Activated CD8-positive, alpha-beta memory T cell treated with anti-CD3 and anti-CD28 coated beads, Interleukin-2, amount 10 ng/mL, durations not matched to agents 7 days and 5 days (primary cell): ENCODE measurements around the gene LEMD1. TPM values are rescaled to one million over a fixed set of nuclear protein-coding genes. Genes with fewer than 3 reads are reported as not detected.

Source experiments
- ATAC-seq: fragments of 150-1000 bp; cut with Tn5 transposase; one replicate; pipeline ENCODE4 v1.10.0; 2021; ENCODE audit warnings: moderate library complexity
- CTCF ChIA-PET: fragments of 350-600 bp; sonication (Branson Sonifier 250); formaldehyde crosslinking; loops from one replicate; lab custom pipeline; 2021; ENCODE audit warnings: antibody characterized with exemption; lab: Charles Lee
- DNase-seq: peaks from one replicate; pipeline ENCODE4 v3.0.0-alpha.2; 2020
- H3K27ac Mint-ChIP-seq: one replicate; pipeline ENCODE4 v1.8.0; 2021; ENCODE audit warnings: mild to moderate bottlenecking, mixed read lengths
- H3K27me3 Mint-ChIP-seq: one replicate; pipeline ENCODE4 v1.8.0; 2021; ENCODE audit warnings: mixed read lengths
- H3K36me3 Mint-ChIP-seq: one replicate; pipeline ENCODE4 v1.8.0; 2021; ENCODE audit warnings: mild to moderate bottlenecking, mixed read lengths
- H3K4me1 Mint-ChIP-seq: one replicate; pipeline ENCODE4 v1.8.0; 2021; ENCODE audit warnings: mixed read lengths
- H3K4me3 Mint-ChIP-seq: one replicate; pipeline ENCODE4 v1.8.0; 2021; ENCODE audit warnings: mild to moderate bottlenecking, moderate library complexity, mixed read lengths
- H3K9me3 Mint-ChIP-seq: one replicate; pipeline ENCODE4 v1.8.0; 2022; ENCODE audit warnings: low read depth, mixed read lengths
- total RNA-seq, 2 experiments: library from RNA; stranded (reverse); gene quantifications; one replicate each; pipeline ENCODE4 v1.2.3, GENCODE V29; 2021

LEMD1 gene
- total RNA-seq, 2 experiments from 2014 or later: 0.54 to 1.8 TPM

GRCh38 chr1:205377355-205377754 lies 44.5 kb downstream of the LEMD1 start:
- DNase-seq (no peak), ATAC-seq (no peak)
- Mint-ChIP-seq H3K4me1 (peaks cover 5% of the 10 kb centered on the region), H3K9me3 (no peaks in the 10 kb centered on the region), H3K27me3 (peaks cover 50% of the 10 kb centered on the region), H3K27ac (no peak overlapping the region), H3K4me3 (no peak overlapping the region), H3K36me3 (no peaks in the 10 kb centered on the region)
- CTCF ChIA-PET: interaction anchor here (1.2 kb wide), 1 partner anchor 20 kb away, joined by 3 read pairs; no protein-coding TSS in a partner anchor

GRCh38 chr1:205376739-205377138 lies 45.1 kb downstream of the LEMD1 start:
- no peaks in the 10 kb centered on the region for H3K9me3 Mint-ChIP-seq
- CTCF ChIA-PET: interaction anchor here (1.2 to 1.4 kb wide), 4 partner anchors 20 to 54 kb away, joined by 3 to 6 read pairs (median 3); no protein-coding TSS in a partner anchor
- peaks cover 5% of the 10 kb centered on the region for H3K4me1 Mint-ChIP-seq
- DNase-seq (no peak), ATAC-seq (no peak)
- H3K36me3 Mint-ChIP-seq: no peaks in the 10 kb centered on the region
- H3K4me3 Mint-ChIP-seq: no peak overlapping the region
- peaks cover 54% of the 10 kb centered on the region for H3K27me3 Mint-ChIP-seq
- no peak overlapping the region for H3K27ac Mint-ChIP-seq

GRCh38 chr1:205375835-205376545 lies 45.9 kb downstream of the LEMD1 start:
- Mint-ChIP-seq H3K4me3 (no peak overlapping the region), H3K9me3 (no peaks in the 10 kb centered on the region), H3K27ac (no peak overlapping the region), H3K4me1 (peaks cover 5% of the 10 kb centered on the region), H3K27me3 (peaks cover 53% of the 10 kb centered on the region), H3K36me3 (no peaks in the 10 kb centered on the region)
- DNase-seq (no peak), ATAC-seq (no peak)
- CTCF ChIA-PET: interaction anchor here (1.3 to 1.4 kb wide), 3 partner anchors 20 to 55 kb away, joined by 3 to 6 read pairs (median 3); no protein-coding TSS in a partner anchor

- H3K4me1 Mint-ChIP-seq: peaks cover 5% of the 10 kb centered on the region
- H3K27me3 Mint-ChIP-seq: peaks cover 50% of the 10 kb centered on the region
- no peak for ATAC-seq
- no peaks in the 10 kb centered on the region for H3K9me3 Mint-ChIP-seq
- DNase-seq: no peak
- H3K27ac Mint-ChIP-seq: no peak overlapping the region
- CTCF ChIA-PET: interaction anchor here (0.6 to 1.9 kb wide), 3 partner anchors 111 to 338 kb away, joined by 3 to 5 read pairs (median 3); no protein-coding TSS in a partner anchor
- no peaks in the 10 kb centered on the region for H3K36me3 Mint-ChIP-seq
- H3K4me3 Mint-ChIP-seq: no peak overlapping the region
Observed at GRCh38 chr1:205374210-205375078, 47.4 kb downstream of the LEMD1 start.

- CTCF ChIA-PET: interaction anchor here (1.9 kb wide), 1 partner anchor 112 kb away, joined by 5 read pairs; no protein-coding TSS in a partner anchor
- no peak for ATAC-seq
- H3K27me3 Mint-ChIP-seq: peaks cover 46% of the 10 kb centered on the region
- no peaks in the 10 kb centered on the region for H3K9me3 Mint-ChIP-seq
- no peak for DNase-seq
- H3K27ac Mint-ChIP-seq: no peak overlapping the region
- H3K4me1 Mint-ChIP-seq: peaks cover 5% of the 10 kb centered on the region
- no peak overlapping the region for H3K4me3 Mint-ChIP-seq
- no peaks in the 10 kb centered on the region for H3K36me3 Mint-ChIP-seq
Observed at GRCh38 chr1:205373798-205374175, 48.1 kb downstream of the LEMD1 start.

GRCh38 chr1:205373022-205373797 lies 48.6 kb downstream of the LEMD1 start:
- CTCF ChIA-PET: interaction anchor here (1.2 to 1.9 kb wide), 2 partner anchors 19 to 112 kb away, joined by 4 to 5 read pairs; no protein-coding TSS in a partner anchor
- ATAC-seq (no peak), DNase-seq (no peak)
- Mint-ChIP-seq H3K27ac (no peak overlapping the region), H3K9me3 (no peaks in the 10 kb centered on the region), H3K36me3 (no peaks in the 10 kb centered on the region), H3K27me3 (peaks cover 46% of the 10 kb centered on the region), H3K4me1 (peaks cover 5% of the 10 kb centered on the region), H3K4me3 (no peak overlapping the region)

- H3K4me1 Mint-ChIP-seq: peaks cover 5% of the 10 kb centered on the region
- peaks cover 35% of the 10 kb centered on the region for H3K27me3 Mint-ChIP-seq
- DNase-seq (no peak), ATAC-seq (no peak)
- CTCF ChIA-PET: interaction anchor here (0.8 to 1.2 kb wide), 2 partner anchors 18 to 152 kb away, joined by 3 to 4 read pairs; no protein-coding TSS in a partner anchor
- no peak overlapping the region for H3K4me3 Mint-ChIP-seq
- no peaks in the 10 kb centered on the region for H3K9me3 Mint-ChIP-seq
- H3K36me3 Mint-ChIP-seq: no peaks in the 10 kb centered on the region
- H3K27ac Mint-ChIP-seq: no peak overlapping the region
Observed at GRCh38 chr1:205371871-205372660, 49.8 kb downstream of the LEMD1 start.

- DNase-seq (no peak), ATAC-seq (no peak)
- H3K27me3 Mint-ChIP-seq: peaks cover 25% of the 10 kb centered on the region
- peaks cover 5% of the 10 kb centered on the region for H3K4me1 Mint-ChIP-seq
- H3K4me3 Mint-ChIP-seq: no peak overlapping the region
- no peak overlapping the region for H3K27ac Mint-ChIP-seq
- no peaks in the 10 kb centered on the region for H3K9me3 Mint-ChIP-seq
- no peaks in the 10 kb centered on the region for H3K36me3 Mint-ChIP-seq
- CTCF ChIA-PET: interaction anchor here (1.8 kb wide), 1 partner anchor 16 kb away, joined by 4 read pairs; no protein-coding TSS in a partner anchor
Observed at GRCh38 chr1:205370780-205371179, 51.1 kb downstream of the LEMD1 start.

- Mint-ChIP-seq H3K4me3 (no peak overlapping the region), H3K9me3 (no peaks in the 10 kb centered on the region), H3K27ac (no peak overlapping the region), H3K27me3 (peaks cover 23% of the 10 kb centered on the region), H3K4me1 (peaks cover 5% of the 10 kb centered on the region), H3K36me3 (no peaks in the 10 kb centered on the region)
- CTCF ChIA-PET: interaction anchor here (1.0 to 1.8 kb wide), 2 partner anchors 15 to 45 kb away, joined by 3 to 4 read pairs; no protein-coding TSS in a partner anchor
- DNase-seq: no peak
- no peak for ATAC-seq
Observed at GRCh38 chr1:205369701-205370123, 52.1 kb downstream of the LEMD1 start.

GRCh38 chr1:205368478-205368877 lies 53.4 kb downstream of the LEMD1 start:
- Mint-ChIP-seq H3K4me1 (no peaks in the 10 kb centered on the region), H3K27me3 (peaks cover 16% of the 10 kb centered on the region), H3K27ac (no peak overlapping the region), H3K4me3 (no peak overlapping the region), H3K36me3 (no peaks in the 10 kb centered on the region), H3K9me3 (no peaks in the 10 kb centered on the region)
- CTCF ChIA-PET: interaction anchor here (1.0 kb wide), 1 partner anchor 43 kb away, joined by 3 read pairs; no protein-coding TSS in a partner anchor
- ATAC-seq (no peak), DNase-seq (no peak)

- CTCF ChIA-PET: interaction anchor here (0.9 to 1.4 kb wide), 3 partner anchors 12 to 122 kb away, joined by 3 to 5 read pairs (median 4); no protein-coding TSS in a partner anchor
- Mint-ChIP-seq H3K27me3 (peaks cover 13% of the 10 kb centered on the region), H3K9me3 (no peaks in the 10 kb centered on the region), H3K4me1 (no peaks in the 10 kb centered on the region), H3K4me3 (no peak overlapping the region), H3K36me3 (no peaks in the 10 kb centered on the region), H3K27ac (no peak overlapping the region)
- no peak for ATAC-seq
- no peak for DNase-seq
Observed at GRCh38 chr1:205365945-205366463, 55.9 kb downstream of the LEMD1 start.
